ENCODE results near the gene CLCNKA. TPM values are rescaled to one million over a fixed set of nuclear protein-coding genes. Genes with fewer than 3 reads are reported as not detected.

The CLCNKA gene
- polyA plus RNA-seq, 1 of the 3 experiments (the other 2 are of a cell fraction): 0.03 TPM

DNA sequence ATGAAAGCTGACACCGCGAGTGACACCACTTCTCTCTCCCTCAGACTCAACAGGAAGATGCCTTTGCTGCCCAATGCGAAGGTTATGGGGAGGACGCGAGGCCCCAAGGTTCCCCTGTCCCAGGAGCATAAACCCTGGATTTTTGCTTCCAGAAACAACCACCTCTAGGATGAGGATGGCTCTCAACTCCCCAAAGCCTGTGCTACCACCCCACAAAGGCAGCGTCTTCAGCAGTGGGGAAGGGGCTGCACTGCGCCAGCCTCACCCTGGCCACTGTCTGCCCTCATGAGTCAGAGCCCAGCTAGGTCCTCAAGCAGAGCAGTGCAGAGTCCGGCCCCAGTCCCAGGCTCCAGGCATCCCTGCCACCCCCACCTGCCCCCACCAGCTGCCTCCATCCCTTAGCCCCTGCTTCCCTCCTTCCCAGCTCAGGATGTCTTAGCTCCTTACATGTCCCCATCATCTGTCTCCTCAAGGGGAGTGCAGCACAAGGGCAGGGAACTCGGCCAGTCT is 24.7 kb upstream of the CLCNKA start:
- no peak overlapping the region for H3K27ac ChIP-seq (ENCODE audit: low read depth in 2 of 2, low read length in 1 of 2)

DNA sequence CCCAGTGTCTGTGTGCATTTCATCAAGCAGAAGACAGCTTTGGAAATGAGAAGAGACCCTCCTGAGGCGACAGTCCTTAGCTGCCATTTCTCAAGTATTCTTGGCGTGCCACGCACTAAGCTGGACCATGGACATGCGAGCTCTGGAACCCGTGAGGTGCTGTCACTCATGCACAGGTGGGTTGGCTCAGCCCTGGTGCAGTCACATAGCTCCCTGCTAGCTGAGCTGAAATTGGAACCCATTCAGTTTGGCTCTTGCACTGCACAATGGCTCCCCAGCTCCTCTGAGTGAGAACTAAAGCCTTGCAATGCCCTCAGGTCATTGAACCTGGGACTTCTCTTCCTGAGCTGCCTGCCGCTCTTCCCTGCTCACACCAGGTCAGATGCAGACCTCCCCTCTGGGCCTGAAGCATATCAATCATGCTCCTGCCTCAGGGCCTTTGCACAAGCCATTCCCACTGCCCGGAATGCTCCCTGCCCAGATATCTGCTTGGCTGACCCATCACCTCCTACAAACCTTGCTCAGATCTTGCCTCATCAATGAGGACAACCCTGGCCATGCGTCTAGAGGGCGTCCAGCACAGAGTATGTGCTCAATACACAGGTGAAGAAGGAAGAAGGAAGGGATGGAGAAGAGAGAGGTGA is 24.1 kb upstream of the CLCNKA start:
- no peaks in the 10 kb centered on the region for H3K36me3 ChIP-seq (replicated peaks in 1 of 2; ENCODE audit: control insufficient read depth in 1 of 2, insufficient read depth in 2 of 2, low read length in 1 of 2)
- no peak overlapping the region for H2AFZ ChIP-seq (ENCODE audit: low read depth)
- no peak for TF ChIP-seq ZBTB33 (IDR thresholded peaks at IDR 0.05; ENCODE audit: borderline replicate concordance, low read depth)
- TF ChIP-seq POLR2AphosphoS5 (IDR thresholded peaks at IDR 0.05; ENCODE audit: low read depth, low read length): no peak
- TF ChIP-seq, protein P1, sequence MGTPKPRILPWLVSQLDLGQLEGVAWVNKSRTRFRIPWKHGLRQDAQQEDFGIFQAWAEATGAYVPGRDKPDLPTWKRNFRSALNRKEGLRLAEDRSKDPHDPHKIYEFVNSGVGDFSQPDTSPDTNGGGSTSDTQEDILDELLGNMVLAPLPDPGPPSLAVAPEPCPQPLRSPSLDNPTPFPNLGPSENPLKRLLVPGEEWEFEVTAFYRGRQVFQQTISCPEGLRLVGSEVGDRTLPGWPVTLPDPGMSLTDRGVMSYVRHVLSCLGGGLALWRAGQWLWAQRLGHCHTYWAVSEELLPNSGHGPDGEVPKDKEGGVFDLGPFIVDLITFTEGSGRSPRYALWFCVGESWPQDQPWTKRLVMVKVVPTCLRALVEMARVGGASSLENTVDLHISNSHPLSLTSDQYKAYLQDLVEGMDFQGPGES (IDR thresholded peaks at IDR 0.05; ENCODE audit: low read depth, low read length): no peak
- TF ChIP-seq GABPA (IDR thresholded peaks at IDR 0.05; ENCODE audit: low read depth): no peak
- no peak for TF ChIP-seq NFIC (IDR thresholded peaks at IDR 0.05; ENCODE audit: borderline replicate concordance)
- no peak for TF ChIP-seq GATA2 (CRISPR knock-in tag; IDR thresholded peaks at IDR 0.05)
- TF ChIP-seq, protein P2, sequence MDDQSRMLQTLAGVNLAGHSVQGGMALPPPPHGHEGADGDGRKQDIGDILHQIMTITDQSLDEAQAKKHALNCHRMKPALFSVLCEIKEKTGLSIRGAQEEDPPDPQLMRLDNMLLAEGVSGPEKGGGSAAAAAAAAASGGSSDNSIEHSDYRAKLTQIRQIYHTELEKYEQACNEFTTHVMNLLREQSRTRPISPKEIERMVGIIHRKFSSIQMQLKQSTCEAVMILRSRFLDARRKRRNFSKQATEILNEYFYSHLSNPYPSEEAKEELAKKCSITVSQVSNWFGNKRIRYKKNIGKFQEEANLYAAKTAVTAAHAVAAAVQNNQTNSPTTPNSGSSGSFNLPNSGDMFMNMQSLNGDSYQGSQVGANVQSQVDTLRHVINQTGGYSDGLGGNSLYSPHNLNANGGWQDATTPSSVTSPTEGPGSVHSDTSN (IDR thresholded peaks at IDR 0.05): no peak
- no peak for TF ChIP-seq MAX (IDR thresholded peaks at IDR 0.05; ENCODE audit: low read depth)
- no peak for TF ChIP-seq USF2 (IDR thresholded peaks at IDR 0.05; ENCODE audit: borderline replicate concordance, low read depth, low read length)
- TF ChIP-seq CHD2 (IDR thresholded peaks at IDR 0.05; ENCODE audit: low read length, partially characterized antibody): no peak
- no peak for TF ChIP-seq FOSL2 (IDR thresholded peaks at IDR 0.05; ENCODE audit: borderline replicate concordance, low read depth)
- no peak for TF ChIP-seq MXI1 (IDR thresholded peaks at IDR 0.05; ENCODE audit: low read depth, low read length)
- TF ChIP-seq JUND (IDR thresholded peaks at IDR 0.05): no peak
- TF ChIP-seq EP300 (IDR thresholded peaks at IDR 0.05; ENCODE audit: borderline replicate concordance in 1 of 2, low read depth in 1 of 2, low read length in 1 of 2): no peak
- no peak for TF ChIP-seq MEF2A (IDR thresholded peaks at IDR 0.05; ENCODE audit: borderline replicate concordance, low read depth)
- TF ChIP-seq TEAD4 (IDR thresholded peaks at IDR 0.05; ENCODE audit: borderline replicate concordance, insufficient read depth): no peak
- TF ChIP-seq ELF1 (IDR thresholded peaks at IDR 0.05): no peak
- no peak for TF ChIP-seq NRF1 (IDR thresholded peaks at IDR 0.05; ENCODE audit: low read depth, low read length)
- TF ChIP-seq TCF12 (IDR thresholded peaks at IDR 0.05): no peak
- H3K27ac ChIP-seq (ENCODE audit: low read depth in 2 of 2, low read length in 1 of 2): no peak overlapping the region
- H3K9me3 ChIP-seq: no peaks in the 10 kb centered on the region
- no peak overlapping the region for H3K4me3 ChIP-seq (ENCODE audit: low read depth in 2 of 2, low read length in 1 of 2)
- H3K4me1 ChIP-seq (ENCODE audit: control insufficient read depth in 1 of 2, insufficient read depth in 2 of 2, low read depth in 1 of 2, low read length in 1 of 2): no peaks in the 10 kb centered on the region
- no peak overlapping the region for H3K9ac ChIP-seq
- ChIA-PET POLR2A (no interaction called here), CTCF (interaction anchor here (0.8 to 4.7 kb wide), 8 partner anchors 12 to 206 kb away, joined by 3 to 58 read pairs (median 4); no protein-coding TSS in a partner anchor)
- no peak overlapping the region for H3K4me2 ChIP-seq
- no peaks in the 10 kb centered on the region for H3K79me2 ChIP-seq (ENCODE audit: insufficient read depth)
- DNase-seq: no peak
- H3F3A ChIP-seq (replicated peaks; ENCODE audit: insufficient read depth): no peaks in the 10 kb centered on the region
- no peaks in the 10 kb centered on the region for H3K9me2 ChIP-seq
- no peaks in the 10 kb centered on the region for H4K20me1 ChIP-seq (ENCODE audit: insufficient read depth)
- no peaks in the 10 kb centered on the region for H3K27me3 ChIP-seq (ENCODE audit: insufficient read depth)
- WGBS (ENCODE audit: low lambda C conversion rate): 72% methylated on average over 8 of the region's 9 CpGs

More for the DNA sequence above, 24.7 kb upstream of the CLCNKA start:
- Histone ChIP-seq H3K9ac (no peak overlapping the region), H3K79me2 (ENCODE audit: insufficient read depth) (no peaks in the 10 kb centered on the region), H3K4me3 (ENCODE audit: low read depth in 2 of 2, low read length in 1 of 2) (no peak overlapping the region), H4K20me1 (ENCODE audit: insufficient read depth) (no peaks in the 10 kb centered on the region), H3K9me2 (no peaks in the 10 kb centered on the region), H3K9me3 (no peaks in the 10 kb centered on the region), H3K27me3 (ENCODE audit: insufficient read depth) (no peaks in the 10 kb centered on the region), H3K4me1 (ENCODE audit: control insufficient read depth in 1 of 2, insufficient read depth in 2 of 2, low read depth in 1 of 2, low read length in 1 of 2) (no peaks in the 10 kb centered on the region), H2AFZ (ENCODE audit: low read depth) (no peak overlapping the region), H3K4me2 (no peak overlapping the region), H3F3A (replicated peaks; ENCODE audit: insufficient read depth) (no peaks in the 10 kb centered on the region), H3K36me3 (replicated peaks in 1 of 2; ENCODE audit: control insufficient read depth in 1 of 2, insufficient read depth in 2 of 2, low read length in 1 of 2) (no peaks in the 10 kb centered on the region)
- POLR2A ChIA-PET: no interaction called here
- 90% methylated on average over 4 of the region's 9 CpGs for WGBS (ENCODE audit: low lambda C conversion rate)
- DNase-seq: no peak
- TF ChIP-seq NFIC (IDR thresholded peaks at IDR 0.05; ENCODE audit: borderline replicate concordance) (no peak), EZH2phosphoT487 (IDR thresholded peaks at IDR 0.05; ENCODE audit: borderline replicate concordance, low read depth) (no peak)
- CTCF ChIA-PET: interaction anchor here (0.8 to 4.7 kb wide), 6 partner anchors 12 to 205 kb away, joined by 3 to 58 read pairs (median 9); no protein-coding TSS in a partner anchor
